Fibroblast of pulmonary artery (primary cell): ENCODE measurements around the gene CRIM1.
"Not testable (repeated sequence)": the region's sequence is repeated elsewhere in the genome, so short reads cannot be mapped to it uniquely, and the experiment has no call there.

Experiments used
- DNase-seq: peaks from one replicate; pipeline ENCODE4 v3.0.0-alpha.2; 2010; ENCODE audit warnings: low read depth
- H3K4me3 ChIP-seq: replicated peaks from 2 replicates; pipeline ENCODE4 v1.5.1; 2011; ENCODE audit warnings: low read depth, mild to moderate bottlenecking, control low read depth, low read length, moderate library complexity
- TF ChIP-seq, protein P1 (sequence below): IDR thresholded peaks from 2 replicates; pipeline ENCODE4 v1.5.1; 2011; ENCODE audit warnings: mild to moderate bottlenecking, control low read depth, low read length, inconsistent platforms; ENCODE audit errors: missing control alignments

CRIM1 gene, protein sequence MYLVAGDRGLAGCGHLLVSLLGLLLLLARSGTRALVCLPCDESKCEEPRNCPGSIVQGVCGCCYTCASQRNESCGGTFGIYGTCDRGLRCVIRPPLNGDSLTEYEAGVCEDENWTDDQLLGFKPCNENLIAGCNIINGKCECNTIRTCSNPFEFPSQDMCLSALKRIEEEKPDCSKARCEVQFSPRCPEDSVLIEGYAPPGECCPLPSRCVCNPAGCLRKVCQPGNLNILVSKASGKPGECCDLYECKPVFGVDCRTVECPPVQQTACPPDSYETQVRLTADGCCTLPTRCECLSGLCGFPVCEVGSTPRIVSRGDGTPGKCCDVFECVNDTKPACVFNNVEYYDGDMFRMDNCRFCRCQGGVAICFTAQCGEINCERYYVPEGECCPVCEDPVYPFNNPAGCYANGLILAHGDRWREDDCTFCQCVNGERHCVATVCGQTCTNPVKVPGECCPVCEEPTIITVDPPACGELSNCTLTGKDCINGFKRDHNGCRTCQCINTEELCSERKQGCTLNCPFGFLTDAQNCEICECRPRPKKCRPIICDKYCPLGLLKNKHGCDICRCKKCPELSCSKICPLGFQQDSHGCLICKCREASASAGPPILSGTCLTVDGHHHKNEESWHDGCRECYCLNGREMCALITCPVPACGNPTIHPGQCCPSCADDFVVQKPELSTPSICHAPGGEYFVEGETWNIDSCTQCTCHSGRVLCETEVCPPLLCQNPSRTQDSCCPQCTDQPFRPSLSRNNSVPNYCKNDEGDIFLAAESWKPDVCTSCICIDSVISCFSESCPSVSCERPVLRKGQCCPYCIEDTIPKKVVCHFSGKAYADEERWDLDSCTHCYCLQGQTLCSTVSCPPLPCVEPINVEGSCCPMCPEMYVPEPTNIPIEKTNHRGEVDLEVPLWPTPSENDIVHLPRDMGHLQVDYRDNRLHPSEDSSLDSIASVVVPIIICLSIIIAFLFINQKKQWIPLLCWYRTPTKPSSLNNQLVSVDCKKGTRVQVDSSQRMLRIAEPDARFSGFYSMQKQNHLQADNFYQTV

DNA sequence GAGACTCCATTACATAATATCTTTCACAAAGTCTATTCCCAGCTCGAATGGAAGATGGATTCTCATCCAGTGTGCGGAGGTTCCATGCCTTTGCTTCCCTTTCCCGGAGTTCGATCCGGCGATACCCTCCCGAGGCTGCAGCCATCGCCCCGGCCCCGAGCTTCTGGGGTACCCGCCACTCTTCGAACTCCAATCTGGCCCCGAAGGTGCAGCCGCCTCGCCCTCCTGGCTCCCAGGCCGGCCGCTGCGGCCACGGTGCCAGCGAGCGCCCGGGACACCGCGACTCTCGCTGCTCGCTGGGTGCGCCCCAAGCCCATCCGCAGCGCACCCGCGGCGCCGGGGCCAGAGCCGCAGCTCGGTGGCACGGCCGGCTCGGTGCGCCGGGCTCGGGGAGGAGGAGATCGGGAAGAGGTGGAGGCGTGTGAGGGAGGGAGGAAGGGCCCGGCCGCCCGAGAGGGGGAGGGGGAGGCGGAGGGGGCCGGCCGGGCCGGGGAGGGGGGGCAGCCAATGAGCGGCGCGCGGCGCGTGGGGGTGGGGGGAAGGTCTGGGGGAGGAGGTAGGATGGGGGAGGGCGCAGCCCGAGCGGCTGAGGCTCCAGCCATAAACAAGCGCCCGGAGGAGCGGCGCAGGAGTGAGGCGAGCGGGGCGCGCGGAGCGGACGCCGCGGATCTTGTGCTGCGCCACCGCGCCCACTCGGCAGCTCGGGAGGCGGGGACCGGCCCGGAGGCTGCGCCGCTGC lies at the start of gene CRIM1:
Gene CRIM1, plus strand, starts transcription at position 628 of the 739 bp plus-strand sequence. CDS start 515 bp downstream, outside the sequence.
- peak within 1 kb of the TSS; percentile 79 for H3K4me3 ChIP-seq
- TF ChIP-seq, protein P1, sequence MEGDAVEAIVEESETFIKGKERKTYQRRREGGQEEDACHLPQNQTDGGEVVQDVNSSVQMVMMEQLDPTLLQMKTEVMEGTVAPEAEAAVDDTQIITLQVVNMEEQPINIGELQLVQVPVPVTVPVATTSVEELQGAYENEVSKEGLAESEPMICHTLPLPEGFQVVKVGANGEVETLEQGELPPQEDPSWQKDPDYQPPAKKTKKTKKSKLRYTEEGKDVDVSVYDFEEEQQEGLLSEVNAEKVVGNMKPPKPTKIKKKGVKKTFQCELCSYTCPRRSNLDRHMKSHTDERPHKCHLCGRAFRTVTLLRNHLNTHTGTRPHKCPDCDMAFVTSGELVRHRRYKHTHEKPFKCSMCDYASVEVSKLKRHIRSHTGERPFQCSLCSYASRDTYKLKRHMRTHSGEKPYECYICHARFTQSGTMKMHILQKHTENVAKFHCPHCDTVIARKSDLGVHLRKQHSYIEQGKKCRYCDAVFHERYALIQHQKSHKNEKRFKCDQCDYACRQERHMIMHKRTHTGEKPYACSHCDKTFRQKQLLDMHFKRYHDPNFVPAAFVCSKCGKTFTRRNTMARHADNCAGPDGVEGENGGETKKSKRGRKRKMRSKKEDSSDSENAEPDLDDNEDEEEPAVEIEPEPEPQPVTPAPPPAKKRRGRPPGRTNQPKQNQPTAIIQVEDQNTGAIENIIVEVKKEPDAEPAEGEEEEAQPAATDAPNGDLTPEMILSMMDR = no peak
- DNase-seq = peak; percentile 94

DNA sequence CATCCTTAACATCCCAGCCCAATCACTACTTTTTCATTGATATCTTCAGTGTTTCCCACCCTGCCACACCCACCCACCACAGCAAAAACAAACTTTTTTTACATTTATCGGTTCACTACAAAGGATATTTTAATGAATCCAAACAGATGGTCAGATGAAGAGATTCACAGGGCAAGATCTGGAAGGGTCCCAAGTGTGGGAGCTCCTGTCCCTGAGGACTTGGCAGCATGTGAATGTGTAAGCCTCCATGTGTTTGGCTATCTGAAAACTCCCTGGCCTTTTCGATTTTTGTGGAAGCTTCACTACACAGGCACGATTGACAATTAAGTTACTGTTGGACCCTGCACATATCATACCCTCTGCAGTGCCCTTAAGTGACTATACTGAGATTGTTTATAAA lies 48.1 kb upstream of the CRIM1 start:
- no peak for DNase-seq
- TF ChIP-seq, protein P1 = no peak
- no peak overlapping the region for H3K4me3 ChIP-seq

DNA sequence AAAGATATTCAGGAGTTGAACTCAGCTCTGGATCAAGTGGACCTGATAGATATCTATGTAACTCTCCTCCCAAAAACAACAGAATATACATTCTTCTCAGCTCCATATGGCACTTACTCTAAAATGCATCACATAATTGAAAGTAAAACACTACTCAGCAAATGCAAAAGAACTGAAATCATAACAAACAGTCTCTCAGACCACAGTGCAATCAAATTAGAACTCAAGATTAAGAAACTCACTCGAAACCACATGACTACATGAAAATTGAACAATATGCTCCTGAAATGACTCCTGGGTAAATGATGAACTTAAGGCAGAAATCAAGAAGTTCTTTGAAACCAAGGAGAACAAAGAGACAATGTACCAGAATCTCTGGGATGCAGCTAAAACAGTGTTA lies 45.1 kb upstream of the CRIM1 start:
- H3K4me3 ChIP-seq, DNase-seq: not testable (repeated sequence)

DNA sequence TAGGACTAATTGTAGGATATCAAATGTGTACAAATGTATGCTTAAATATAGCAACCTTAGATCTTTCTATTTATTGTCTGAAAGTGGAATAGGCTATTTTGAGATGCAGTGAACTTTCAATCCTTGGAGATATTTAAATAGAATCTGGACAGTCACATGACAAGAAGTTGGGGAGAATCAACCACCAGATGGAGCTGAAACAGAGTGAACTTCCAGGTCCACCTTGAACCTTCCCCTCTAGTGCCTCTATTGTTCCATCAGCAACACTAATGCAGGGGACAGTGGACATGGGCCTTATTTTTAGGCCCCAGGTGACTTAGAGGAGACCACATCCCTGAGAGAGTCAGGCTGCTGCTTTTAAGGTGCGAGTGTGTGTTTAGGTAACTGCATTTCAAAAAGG lies 37.0 kb upstream of the CRIM1 start:
- H3K4me3 ChIP-seq = no peak overlapping the region
- DNase-seq = peak; percentile 17
- TF ChIP-seq, protein P1 = no peak

DNA sequence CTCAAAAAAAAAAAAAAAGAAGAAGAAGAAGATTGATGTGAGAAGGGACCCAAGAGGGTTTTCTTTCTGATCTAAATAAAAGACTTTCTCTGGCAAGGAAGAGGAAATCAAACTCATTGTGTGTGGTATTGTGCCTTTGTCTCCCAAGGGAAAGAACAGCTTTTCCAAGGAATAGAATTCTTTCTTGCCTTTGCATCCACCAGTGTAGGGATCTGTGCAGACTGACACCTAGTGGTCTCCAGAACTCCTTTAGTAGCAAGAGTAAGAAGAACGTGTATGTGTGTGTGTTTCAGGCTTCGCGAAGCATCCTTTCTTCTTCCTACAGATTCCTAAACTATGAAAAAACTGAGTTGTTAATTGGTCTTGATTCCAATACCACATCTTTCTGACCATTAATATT lies 33.5 kb upstream of the CRIM1 start:
- H3K4me3 ChIP-seq = no peak overlapping the region
- peak; percentile 78 for DNase-seq
- TF ChIP-seq, protein P1 = peak; percentile 83

DNA sequence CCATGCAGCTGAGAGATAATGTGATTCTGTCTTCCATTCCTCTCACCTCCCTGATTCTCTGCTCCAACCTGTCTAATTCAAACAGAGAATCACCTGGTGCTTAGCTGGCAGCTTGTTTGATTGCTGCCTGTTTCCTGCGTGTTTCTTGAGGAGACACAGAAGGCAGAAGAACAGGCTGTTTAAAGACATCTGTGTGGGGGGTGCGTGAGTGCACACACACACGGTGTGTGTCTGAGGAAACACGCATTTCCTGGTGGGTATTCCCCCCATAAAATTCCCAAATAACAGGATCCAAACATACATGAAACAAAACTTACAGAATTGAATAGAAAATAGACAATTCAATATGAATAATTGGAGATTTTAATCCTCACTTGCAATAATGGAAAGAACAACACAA lies 29.3 kb upstream of the CRIM1 start:
- no peak for DNase-seq
- TF ChIP-seq, protein P1 = no peak
- no peak overlapping the region for H3K4me3 ChIP-seq

DNA sequence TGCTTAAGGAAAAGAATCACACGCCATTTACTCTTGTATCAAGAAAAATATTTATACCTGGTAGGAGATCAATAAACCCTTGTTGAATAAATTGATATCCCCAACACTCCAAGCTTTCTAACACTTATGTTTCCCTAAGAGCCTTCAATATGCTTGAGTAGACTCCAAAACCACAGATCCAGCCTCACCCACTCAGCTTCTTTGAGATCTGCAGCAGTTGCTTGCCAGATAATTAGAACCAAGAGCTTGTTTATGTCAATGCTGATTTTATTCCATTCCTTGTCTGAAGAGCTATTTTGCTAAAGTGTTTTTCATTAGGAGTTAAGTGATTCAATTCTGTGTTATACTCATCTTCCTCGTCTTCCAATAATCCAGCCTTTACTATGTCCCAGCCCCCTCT lies 26.3 kb upstream of the CRIM1 start:
- TF ChIP-seq, protein P1 = no peak
- no peak overlapping the region for H3K4me3 ChIP-seq
- DNase-seq = no peak
